Activated CD8-positive, alpha-beta memory T cell treated with anti-CD3 and anti-CD28 coated beads, Interleukin-2, amount 50 U/mL, for 1 hour (primary cell): ENCODE results near the gene CCM2L.
"Not testable (repeated sequence)": the region's sequence is repeated elsewhere in the genome, so short reads cannot be mapped to it uniquely, and the experiment has no call there.

Experiments used
- DNase-seq: peaks from one replicate; pipeline ENCODE4 v3.0.0-alpha.2; 2020; ENCODE audit errors: extremely low read depth

Gene CCM2L

DNA sequence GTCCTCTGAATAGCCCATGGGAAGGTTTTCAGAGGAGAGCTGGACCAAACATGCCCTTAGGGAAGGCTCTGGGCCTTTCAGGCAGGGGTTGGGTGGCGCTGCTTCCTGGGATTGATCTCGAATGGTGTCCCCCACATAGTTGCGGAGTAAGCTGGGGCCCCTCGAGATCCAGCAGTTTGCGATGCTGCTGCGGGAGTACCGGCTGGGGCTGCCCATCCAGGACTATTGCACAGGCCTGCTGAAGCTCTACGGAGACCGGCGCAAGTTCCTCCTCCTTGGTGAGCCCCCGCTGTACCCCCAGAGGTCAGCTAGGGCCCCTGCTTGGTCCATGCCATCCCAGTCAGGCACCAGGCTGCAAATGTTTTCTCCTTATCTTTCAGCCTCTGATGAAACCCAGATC, 19.3 kb downstream of the CCM2L start:
- no peak for DNase-seq

DNA sequence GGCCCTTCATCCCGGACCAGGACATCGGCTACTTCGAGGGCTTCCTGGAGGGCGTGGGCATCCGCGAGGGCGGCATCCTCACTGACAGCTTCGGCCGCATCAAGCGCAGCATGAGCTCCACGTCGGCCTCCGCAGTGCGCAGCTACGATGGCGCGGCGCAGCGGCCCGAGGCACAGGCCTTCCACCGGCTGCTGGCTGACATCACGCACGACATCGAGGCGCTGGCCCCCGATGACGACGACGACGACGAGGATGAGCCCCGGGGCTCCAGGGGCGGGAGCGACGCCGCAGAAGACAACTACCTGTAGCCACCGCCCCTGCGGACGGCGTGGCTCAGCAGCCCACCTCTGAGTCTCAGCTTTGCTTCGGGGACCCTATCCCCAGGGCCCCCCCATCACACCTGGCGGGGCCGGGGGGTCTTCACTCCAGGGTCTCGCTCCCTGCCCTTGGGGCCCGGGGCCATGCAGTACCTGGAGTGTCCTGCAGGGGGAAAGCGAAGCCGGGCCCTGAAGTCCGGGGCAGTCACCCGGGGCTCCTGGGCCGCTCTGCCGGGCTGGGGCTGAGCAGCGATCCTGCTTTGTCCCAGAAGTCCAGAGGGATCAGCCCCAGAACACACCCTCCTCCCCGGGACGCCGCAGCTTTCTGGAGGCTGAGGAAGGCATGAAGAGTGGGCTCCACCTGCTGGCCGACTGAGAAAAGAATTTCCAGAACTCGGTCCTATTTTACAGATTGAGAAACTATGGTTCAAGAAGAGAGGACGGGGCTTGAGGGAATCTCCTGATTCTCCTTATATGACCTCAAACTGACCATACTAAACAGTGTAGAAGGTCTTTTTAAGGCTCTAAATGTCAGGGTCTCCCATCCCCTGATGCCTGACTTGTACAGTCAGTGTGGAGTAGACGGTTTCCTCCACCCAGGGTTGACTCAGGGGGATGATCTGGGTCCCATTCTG, 21.0 kb downstream of the CCM2L start:
- no peak for DNase-seq

DNA sequence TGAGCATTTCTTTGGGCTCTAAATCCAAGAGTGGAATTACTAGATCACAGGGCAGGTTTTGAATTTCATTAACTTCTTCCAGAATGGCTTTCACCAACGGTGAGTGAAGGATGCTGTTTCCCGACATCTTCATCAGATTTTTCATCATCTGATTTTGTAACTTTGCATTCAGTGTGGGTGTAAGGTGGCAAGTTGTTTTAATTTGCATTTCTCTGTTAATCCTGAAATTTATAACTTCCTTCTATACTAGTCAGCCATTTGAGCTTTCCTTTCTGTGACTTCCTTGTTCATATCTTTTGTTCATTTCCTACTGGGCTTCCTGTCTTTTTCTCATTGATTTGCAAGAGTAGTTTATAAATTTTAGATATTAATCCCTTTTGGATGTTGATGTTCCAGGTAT, 23.1 kb downstream of the CCM2L start:
- no peak for DNase-seq

DNA sequence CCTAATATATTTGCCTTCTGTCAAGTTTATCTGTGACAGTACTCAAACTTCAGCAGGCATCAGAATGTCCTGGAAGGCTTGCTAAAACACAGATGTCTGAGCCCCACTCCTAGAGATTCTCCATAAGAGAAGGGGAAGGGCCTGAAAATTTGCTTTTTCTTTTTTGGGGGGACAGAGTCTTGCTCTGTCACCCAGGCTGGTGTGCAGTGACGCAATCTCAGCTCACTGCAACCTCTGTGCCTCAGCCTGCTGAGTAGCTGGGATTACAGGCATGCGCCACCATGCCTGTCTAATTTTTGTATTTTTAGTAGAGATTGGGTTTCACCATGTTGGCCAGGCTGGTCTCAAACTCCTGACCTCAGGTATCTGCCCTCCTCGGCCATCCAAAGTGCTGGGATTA, 23.5 kb downstream of the CCM2L start:
- not testable (repeated sequence) for DNase-seq

DNA sequence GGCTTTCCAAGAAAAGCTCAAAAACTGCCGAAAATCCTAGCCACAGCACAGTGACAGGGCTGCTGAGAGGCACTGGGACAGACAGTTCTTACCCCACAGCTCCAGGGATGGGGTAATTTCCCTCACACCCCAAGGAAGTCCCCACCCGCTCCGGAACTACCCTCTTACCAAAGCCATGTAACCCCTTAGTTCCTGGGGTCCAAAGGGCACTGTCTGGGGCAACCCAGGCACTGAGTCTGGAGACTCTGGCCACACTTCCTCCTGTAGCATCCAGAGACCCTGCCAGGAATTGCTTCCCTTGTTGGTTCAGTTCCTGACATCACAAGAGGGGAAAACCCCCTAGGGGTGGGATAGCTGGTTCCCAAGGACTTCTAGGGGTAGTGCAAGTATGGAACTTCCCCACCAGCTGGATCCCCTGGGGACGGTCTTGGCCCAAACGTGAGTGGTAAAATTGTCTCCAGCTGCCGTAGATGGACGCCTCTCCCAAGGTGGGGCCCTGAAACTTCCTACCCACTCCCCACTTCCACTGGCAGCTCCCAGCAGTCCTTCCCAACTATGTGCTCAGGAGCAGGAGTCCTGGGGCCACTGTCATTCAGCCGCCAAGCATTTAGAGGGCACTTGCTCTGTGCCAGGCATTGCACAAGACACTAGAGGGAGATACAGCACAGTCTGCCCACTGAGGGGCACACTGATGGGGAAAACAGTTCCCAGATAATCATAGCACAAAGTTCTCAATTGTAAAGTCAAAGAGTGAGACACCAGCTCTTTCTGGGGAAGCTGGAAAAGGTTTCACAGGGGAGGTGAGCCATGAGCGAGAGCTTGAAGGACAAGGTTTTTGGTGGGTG, 24.6 kb downstream of the CCM2L start:
- DNase-seq = no peak

DNA sequence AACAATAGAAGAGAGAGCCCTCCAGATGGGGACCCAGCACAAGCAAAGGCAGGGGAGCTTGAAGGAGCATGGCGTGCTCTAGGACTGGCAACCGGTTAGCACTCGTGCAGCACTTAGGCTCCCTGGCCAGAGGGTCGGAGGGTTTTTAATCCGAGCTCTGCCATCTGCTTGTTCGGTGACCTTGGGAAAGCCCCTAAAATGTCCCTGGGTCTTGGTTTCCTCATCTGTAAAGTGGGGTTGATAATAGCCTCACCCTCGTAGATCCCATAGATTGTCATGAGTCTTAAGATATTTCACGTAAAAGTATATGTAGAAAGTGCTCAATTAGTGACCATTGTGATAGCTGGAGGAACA, 25.2 kb downstream of the CCM2L start:
- DNase-seq = no peak

DNA sequence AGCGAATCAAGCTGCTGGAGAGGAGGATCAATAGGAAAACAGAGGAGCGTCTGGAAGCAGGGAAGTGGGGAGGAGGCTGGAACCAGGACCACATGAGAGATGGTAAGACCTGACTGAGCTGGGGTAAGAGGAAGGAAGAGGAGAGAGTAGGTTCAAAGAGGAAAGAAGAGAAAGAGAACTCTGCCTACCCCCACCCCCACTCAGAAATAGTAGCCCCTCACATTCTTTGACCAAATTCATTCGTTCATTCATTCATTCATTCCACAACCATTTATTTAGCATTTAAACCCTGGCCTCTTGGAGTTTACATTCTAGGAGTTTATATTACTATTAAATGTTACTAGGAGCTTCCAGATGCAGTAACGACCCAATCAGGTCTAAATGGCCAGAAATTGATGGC, 26.0 kb downstream of the CCM2L start:
- no peak for DNase-seq

DNA sequence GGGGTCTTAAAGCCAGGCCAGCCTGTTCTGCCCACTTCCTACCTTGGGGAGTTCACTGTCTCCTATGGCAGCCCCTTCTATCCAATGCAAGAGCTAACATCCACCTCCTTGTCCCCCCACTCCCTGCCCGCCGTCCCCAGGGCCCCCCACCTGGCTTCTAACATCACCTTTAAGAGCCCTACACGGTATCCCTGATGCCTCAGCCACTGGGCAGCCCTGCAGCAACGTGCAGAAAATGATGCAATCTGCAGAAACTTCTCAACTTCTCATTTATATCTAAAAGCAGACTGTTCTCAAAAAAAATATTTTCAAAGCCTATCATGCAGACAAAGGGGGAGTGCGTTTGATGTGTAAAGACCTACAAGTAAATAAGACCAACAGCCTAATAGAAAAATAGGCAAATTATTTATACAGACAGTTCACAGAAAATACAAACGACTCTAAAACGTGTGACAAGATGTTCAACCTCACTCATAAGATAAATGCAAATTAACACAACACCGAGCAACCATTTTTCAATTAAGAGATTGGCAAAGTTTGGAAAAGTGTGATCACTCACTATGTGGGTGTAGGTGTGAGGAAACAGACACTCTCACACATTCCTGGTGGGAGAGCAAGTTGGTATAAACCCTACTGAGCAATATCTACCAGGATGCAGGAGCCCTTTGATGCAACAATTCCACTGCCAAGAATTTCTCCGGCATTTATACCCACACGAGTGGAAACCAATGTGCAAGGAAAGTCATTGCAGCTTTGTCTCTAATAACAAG, 26.7 kb downstream of the CCM2L start:
- no peak for DNase-seq

DNA sequence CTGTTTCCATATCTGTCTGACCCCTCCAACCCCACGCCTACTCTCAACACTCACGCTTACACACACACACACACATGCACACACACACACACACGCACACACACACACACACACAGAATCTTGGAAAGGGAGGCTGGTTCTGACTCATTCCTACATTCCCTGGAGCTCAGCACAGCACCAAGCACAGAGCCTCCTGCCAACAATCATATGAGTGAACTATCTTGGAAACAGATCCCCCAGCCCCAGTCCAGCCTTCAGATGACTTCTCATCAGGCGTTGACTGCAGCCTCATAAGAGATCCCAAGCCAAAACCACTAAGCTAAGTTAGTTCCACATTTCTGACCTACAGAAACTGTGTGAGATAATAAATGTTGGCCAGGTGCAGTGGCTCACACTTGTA, 27.7 kb downstream of the CCM2L start:
- no peak for DNase-seq

DNA sequence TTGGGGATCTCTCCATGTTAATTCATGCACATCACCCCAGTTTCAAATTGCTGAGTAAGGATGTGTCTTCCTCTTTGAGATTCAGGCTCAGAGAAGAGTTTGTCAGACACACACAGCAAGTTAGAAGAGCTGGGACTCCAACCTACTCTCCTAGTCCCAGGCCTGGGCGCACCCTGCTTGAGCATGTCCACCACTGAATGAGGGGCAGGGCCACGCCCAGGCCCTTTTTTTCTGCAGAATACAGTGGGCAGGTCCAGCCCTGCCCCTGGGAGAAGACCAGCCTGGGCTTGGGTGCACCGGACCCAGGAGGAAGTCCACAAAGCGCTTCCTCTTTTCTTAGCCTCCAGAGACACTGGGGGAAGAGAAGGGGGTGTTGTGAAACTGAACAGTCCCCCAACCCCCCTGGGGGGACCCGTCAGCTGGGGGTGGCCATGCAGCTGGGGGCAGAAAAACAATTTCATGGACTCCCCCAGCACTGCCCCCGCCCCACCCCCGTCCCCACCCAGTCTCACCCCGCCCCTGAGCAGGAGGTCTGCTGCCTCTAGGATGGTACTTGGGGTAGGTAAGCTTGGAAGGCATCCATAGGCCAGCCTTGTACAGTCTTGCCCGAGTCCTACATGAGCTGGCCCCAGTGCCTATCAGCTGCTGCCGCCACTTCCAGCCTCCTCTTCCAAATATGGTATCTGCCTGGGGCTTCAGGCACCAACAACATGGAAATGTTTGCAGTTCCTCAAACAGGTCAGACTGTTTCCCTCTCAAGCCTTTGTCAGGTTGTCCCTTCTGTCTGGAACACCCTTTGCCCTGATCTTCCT, 30.1 kb downstream of the CCM2L start:
- no peak for DNase-seq

DNA sequence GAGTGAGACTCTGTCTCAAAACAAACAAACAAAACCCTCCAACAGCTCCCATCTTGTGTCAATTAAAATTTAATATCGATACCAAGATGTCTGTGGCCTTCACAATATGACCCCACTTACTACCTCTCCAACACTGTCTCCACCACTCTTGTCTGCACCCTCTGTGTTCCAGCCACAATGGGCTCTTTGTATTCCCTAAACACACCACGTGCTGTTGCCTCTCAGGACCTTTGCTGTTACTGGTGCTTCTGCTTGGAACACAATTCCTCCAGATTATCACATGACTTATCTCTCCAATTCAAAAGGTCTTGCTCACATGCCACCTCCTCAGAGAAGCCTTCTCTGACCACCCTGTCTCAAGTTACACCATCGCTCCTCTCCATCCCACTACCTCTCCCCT, 35.8 kb downstream of the CCM2L start:
- no peak for DNase-seq

DNA sequence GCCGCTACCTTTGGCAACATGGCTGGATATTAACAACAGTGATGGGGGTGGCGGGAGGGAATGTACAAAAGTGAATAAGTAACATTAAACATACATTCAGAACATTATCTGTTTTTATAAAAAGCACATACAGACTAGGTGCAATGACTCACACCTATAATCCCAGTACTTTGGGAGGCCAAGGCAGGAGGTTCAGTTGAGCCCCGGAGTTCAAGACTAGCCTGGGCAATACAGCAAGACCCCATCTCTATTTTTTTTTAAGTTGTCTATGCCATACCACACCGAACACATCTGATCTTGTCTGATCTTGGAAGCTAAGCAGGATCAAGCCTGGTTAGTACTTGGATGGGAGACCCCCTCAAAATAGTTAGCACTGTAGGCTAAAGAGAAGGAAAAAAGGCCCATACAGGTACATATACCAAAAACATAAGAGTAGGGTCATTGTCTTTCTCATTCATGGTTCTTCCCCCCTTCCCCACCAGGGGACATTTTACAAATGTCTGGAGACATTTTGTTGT, 40.1 kb downstream of the CCM2L start:
- no peak for DNase-seq

DNA sequence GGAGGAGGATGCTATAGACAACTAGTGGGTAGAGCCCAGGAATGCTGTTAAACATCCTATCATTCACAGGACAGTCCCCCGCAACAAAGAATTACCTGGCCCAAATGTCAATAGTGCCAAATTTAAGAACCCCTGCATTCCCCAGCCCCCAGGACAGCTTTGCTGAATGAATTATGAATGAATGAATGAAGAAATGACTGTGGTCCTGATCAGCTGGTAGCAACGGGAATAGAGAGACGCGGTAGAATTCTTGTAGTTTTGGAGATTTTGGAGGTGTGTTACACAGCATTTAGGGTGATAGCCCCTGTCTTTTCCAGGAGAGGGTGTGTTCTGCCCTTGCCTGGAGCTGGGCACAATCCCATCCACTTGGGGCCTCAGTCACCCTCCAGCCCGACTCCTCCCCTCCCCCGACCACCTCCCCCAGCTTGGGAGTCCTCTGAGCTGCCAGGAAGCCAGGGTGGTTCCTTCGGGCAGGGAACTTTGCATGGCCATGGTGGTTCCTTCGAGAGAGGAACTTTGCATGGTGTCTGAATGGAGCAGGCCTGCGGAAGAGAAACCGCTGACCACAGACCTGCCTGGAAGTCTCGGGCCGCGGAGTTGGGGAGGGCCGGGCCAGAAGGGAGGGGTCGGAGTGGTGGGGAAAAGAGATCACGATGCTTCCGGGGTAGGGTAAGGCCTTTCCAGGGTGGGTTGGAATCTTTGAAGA, 40.8 kb downstream of the CCM2L start:
- DNase-seq = no peak

DNA sequence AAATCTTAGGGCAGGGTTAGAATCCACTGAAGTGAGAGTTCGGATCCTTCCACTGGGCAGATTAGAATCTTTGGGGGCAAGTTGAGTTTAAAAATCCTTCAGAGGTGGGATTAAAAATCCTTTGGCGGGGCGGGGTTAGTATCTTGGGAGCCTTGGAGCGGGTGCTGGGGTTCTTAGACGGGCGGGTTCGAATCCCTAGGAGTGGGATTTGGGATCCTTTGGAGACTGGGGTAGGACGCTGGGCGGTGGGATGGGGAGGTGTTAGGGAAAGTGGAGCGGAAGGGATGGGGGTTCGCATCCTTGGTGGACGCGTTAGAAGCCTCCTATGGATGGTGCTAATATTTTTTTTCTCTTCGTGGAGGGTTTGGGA, 41.5 kb downstream of the CCM2L start:
- no peak for DNase-seq

DNA sequence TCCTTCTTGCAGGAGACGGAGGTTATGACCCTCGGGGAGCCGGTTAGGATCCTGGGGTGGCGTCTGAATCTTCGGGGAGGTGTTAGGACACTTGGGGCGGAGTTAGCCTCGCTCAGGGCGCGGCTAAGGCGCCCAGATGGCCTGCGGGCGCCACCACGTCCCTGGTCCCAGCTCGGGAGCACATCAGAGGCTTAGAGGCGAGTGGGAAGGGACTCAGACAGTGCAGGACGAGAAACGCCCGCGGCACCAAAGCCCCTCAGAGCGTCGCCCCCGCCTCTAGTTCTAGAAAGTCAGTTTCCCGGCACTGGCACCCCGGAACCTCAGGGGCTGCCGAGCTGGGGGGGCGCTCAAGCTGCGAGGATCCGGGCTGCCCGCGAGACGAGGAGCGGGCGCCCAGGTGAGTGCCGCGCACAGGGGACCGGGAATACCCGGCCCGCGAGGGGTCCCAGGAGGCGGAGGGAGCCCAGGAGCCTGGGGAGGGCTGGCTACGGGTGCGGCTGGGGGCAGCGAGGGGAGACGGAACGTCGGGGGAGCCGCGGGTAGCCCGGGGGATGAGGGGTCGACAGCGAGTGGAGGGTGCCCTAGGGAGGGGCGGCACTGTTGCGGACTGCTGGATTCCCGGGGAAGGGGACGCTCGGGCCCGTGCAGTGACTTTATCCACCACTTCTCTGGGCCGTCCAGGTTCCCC, 42.0 kb downstream of the CCM2L start, which contains the start of gene HCK:
Gene HCK (plus strand): TSS at position 153 of the 688 bp plus-strand sequence.
- no peak for DNase-seq

DNA sequence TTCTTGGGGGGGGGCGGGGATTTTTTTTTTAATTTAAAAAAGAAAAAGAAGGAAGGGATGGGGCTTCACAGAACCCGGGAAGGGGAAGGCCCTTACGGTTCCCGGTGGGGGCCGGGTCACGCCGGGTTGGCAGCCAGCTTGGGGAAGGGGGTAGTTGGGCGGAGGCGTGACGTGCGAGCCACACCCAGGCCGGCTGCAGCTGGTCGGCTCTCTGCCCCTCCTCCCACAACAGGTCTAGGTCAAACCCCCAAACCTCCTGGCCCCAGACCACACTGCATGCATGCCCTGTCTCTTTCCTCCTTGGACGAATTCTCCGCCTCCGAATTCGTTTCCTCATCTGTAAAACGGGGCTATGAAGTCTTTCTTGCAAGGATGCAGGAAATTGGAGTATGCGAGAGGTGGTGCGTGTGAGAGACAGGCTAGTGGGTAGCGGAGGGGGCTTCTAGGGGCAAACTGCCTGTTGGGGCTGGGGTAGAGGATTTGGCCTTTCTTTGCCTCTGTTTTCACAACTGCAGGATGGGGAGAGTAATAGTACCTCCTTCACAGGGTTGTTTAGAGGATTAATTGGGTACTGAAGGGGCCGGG, 42.6 kb downstream of the CCM2L start:
- no peak for DNase-seq

DNA sequence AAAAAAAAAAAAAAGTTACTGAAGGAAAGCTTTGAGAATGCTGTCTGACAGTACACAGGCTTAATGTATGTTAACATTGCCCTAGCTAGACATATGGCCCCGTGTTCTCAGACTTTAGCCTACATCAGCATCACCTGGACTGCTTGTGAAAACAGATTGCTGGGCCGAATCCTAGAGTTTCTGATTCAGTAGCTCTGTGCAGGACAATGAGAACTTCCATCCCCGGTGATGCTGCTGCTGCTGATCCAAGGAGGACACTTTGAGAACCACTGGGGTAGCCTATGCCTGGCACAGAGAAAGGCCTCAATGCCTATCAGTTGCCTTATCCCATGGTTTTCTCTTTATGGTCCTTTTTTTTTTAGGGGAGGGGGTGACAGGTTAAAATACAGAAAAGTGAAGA, 43.4 kb downstream of the CCM2L start:
- no peak for DNase-seq

DNA sequence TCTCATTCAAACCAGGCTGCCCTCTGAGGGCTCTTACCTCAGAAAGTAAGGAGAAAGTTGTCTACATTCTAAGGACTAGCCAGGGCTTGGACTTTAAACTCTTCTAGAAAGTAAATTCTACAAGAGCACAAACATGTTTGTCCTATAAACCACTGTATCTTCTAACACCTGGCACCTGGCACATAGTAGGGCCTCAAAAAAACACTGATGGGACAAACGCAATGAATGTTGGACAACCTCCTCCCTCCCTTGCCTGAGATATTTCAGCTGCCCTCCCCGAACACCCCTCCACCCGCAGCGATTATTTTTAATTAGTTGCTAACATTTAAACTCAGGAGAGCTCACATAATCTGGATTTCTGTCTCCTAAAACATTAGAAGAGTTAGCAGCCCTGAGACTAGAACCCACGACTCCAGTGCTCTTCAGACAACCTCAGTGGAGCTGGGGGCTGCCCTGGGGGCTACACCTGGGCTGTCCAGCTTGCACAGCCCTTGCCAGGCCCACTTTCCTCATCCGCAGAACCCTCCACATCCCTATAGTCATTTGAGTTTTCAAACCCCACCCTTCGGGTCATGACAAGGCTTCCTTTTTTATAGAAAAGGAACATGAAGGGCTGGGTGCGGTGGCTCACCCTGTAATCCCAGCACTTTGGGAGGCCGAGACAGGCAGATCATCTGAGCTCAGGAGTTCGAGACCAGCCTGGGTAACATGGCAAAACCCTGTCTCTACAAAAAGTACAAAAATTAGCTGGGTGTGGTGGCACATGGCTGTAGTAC, 46.7 kb downstream of the CCM2L start:
- no peak for DNase-seq
